CD14-positive monocyte (primary cell): ENCODE data around the gene TRAM2. TPM values are rescaled to one million over a fixed set of nuclear protein-coding genes. Genes with fewer than 3 reads are reported as not detected.

ENCODE experiments used
- DNase-seq, 3 donors: peaks; one replicate each; pipeline ENCODE4 v3.0.0-alpha.2; 2011 to 2022
- H2AFZ ChIP-seq: 2 replicates; pipeline ENCODE4 v1.6.0; 2012; ENCODE audit warnings: mild to moderate bottlenecking, low read depth, low read length, inconsistent platforms; ENCODE audit not compliant: insufficient read depth, poor library complexity, severe bottlenecking
- H3K27ac ChIP-seq, 2 donors: 1 replicate in 1 of 2; 2 replicates in 1 of 2; pipeline ENCODE4 v1.5.1; 2012 to 2013; ENCODE audit warnings: low read length in 2 of 2, control low read depth in 1 of 2, inconsistent platforms in 1 of 2, low read depth in 1 of 2, mild to moderate bottlenecking in 1 of 2
- H3K27me3 ChIP-seq, 2 donors: one replicate each; pipeline versions ENCODE4 v1.6.0 to v1.6.1; 2011 to 2013; ENCODE audit warnings: low read length in 2 of 2; ENCODE audit not compliant: control insufficient read depth in 2 of 2, insufficient read depth in 2 of 2
- H3K36me3 ChIP-seq, 2 donors: replicated peaks in 1 of 2; 1 replicate in 1 of 2; 2 replicates in 1 of 2; pipeline versions ENCODE4 v1.5.1 to v1.6.1; 2012 to 2013; ENCODE audit warnings: low read length in 2 of 2, control low read depth in 1 of 2, inconsistent platforms in 1 of 2, mild to moderate bottlenecking in 1 of 2; ENCODE audit not compliant: insufficient read depth in 2 of 2, control insufficient read depth in 1 of 2
- H3K4me1 ChIP-seq, 2 donors: 1 replicate in 1 of 2; 2 replicates in 1 of 2; pipeline versions ENCODE4 v1.5.1 to v1.6.1; 2012 to 2013; ENCODE audit warnings: low read length in 2 of 2, control low read depth in 1 of 2, inconsistent platforms in 1 of 2, mild to moderate bottlenecking in 1 of 2, moderate library complexity in 1 of 2; ENCODE audit not compliant: insufficient read depth in 2 of 2, control insufficient read depth in 1 of 2
- H3K4me2 ChIP-seq: replicated peaks from 2 replicates; pipeline ENCODE3; 2012; ENCODE audit warnings: low read length, moderate library complexity, mild to moderate bottlenecking; ENCODE audit not compliant: poor library complexity, severe bottlenecking; ENCODE audit errors: extremely low read depth
- H3K4me3 ChIP-seq, 3 experiments: fragments of 200-600 bp in 1 of 3; sonication (generic) in 1 of 3; replicated peaks in 1 of 3; 1 replicate in 2 of 3; 2 replicates in 1 of 3; pipeline ENCODE4 v1.5.1; 2011 to 2013; ENCODE audit warnings: low read length in 3 of 3, mild to moderate bottlenecking in 3 of 3, control low read depth in 2 of 3, low read depth in 2 of 3, inconsistent platforms in 1 of 3, moderate library complexity in 1 of 3
- H3K79me2 ChIP-seq: 2 replicates; pipeline ENCODE4 v1.6.0; 2012; ENCODE audit warnings: mild to moderate bottlenecking, control low read depth, inconsistent platforms, low read length, moderate library complexity; ENCODE audit not compliant: insufficient read depth
- H3K9ac ChIP-seq: 2 replicates; pipeline ENCODE4 v1.6.0; 2017; ENCODE audit warnings: low read length, mild to moderate bottlenecking; ENCODE audit not compliant: insufficient read depth, poor library complexity, severe bottlenecking
- H3K9me3 ChIP-seq, 2 donors: replicated peaks in 1 of 2; 1 replicate in 1 of 2; 2 replicates in 1 of 2; pipeline versions ENCODE4 v1.5.1 to v1.6.1; 2012 to 2013; ENCODE audit warnings: low read length in 2 of 2, control low read depth in 1 of 2; ENCODE audit not compliant: control insufficient read depth in 1 of 2, insufficient read depth in 1 of 2
- H4K20me1 ChIP-seq: 2 replicates; pipeline ENCODE4 v1.6.0; 2012; ENCODE audit warnings: mild to moderate bottlenecking, low read length, control low read depth, moderate library complexity; ENCODE audit not compliant: insufficient read depth
- H3K27ac Mint-ChIP-seq, 7 donors: one replicate each; pipeline ENCODE4 v1.8.0; 2020; ENCODE audit warnings: mild to moderate bottlenecking in 7 of 7, mixed read lengths in 7 of 7, moderate library complexity in 6 of 7, inconsistent platforms in 2 of 7
- H3K27me3 Mint-ChIP-seq, 3 donors: one replicate each; pipeline ENCODE4 v1.8.0; 2021 to 2022; ENCODE audit warnings: low read depth in 3 of 3, mild to moderate bottlenecking in 3 of 3, mixed read lengths in 3 of 3, moderate library complexity in 3 of 3, inconsistent platforms in 1 of 3
- H3K36me3 Mint-ChIP-seq, 2 donors: one replicate each; pipeline ENCODE4 v1.8.0; 2020; ENCODE audit warnings: mixed read lengths in 2 of 2, inconsistent platforms in 1 of 2, mild to moderate bottlenecking in 1 of 2
- H3K4me1 Mint-ChIP-seq: one replicate; pipeline ENCODE4 v1.8.0; 2020; ENCODE audit warnings: mild to moderate bottlenecking, mixed read lengths
- H3K4me3 Mint-ChIP-seq, 2 donors: one replicate each; pipeline ENCODE4 v1.8.0; 2020; ENCODE audit warnings: mild to moderate bottlenecking in 2 of 2, mixed read lengths in 2 of 2, moderate library complexity in 1 of 2
- H3K9me3 Mint-ChIP-seq, 7 donors: one replicate each; pipeline ENCODE4 v1.8.0; 2020 to 2022; ENCODE audit warnings: mixed read lengths in 7 of 7, mild to moderate bottlenecking in 6 of 7, moderate library complexity in 6 of 7, inconsistent platforms in 2 of 7
- CTCF ChIP-seq: fragments of 200-600 bp; IDR thresholded peaks from one replicate; pipeline ENCODE4 v1.8.0; 2022; ENCODE audit warnings: antibody characterized with exemption, mild to moderate bottlenecking
- WGBS: methylation state at CpG from one replicate; pipeline ENCODE4 v1.1.5; 2013; ENCODE audit warnings: missing lambda C conversion rate; ENCODE audit not compliant: insufficient coverage; 5-methylcytosine and 5-hydroxymethylcytosine counted together
- intact Hi-C, 2 donors: fragments of 100-400 bp; cut with micrococcal nuclease; formaldehyde crosslinking; loops; one replicate each; pipeline versions ENCODE4 v1.15.0 to v1.15.1; 2023
- polyA plus RNA-seq, 3 donors: library from polyadenylated mRNA; depleted of rRNA in 1 of 3; unstranded in 2 of 3; stranded (reverse) in 1 of 3; fragments of 300-500 nt in 2 of 3; fragments of >200 nt in 1 of 3; fragmentation: Illumina TruSeq in 2 of 3; gene quantifications; 1 replicate in 2 of 3; 2 replicates in 1 of 3; pipeline ENCODE4 v1.2.3, GENCODE V29; 2012 to 2021

TRAM2 gene
- polyA plus RNA-seq, 3 donors: 4.7 to 11.7 (median 5.9) TPM

- no peak for DNase-seq
- Mint-ChIP-seq H3K4me3 (no peak overlapping the region), H3K36me3 (peaks cover 32 to 33% of the 10 kb centered on the region in 2 donors), H3K27me3 (no peaks in the 10 kb centered on the region), H3K27ac (peak overlapping the region in 2 of 7 donors; percentile 14 to 21), H3K4me1 (peaks cover 27% of the 10 kb centered on the region), H3K9me3 (peaks cover 0 to 7% (median 5%) of the 10 kb centered on the region in 7 donors)
- Histone ChIP-seq H3K27ac (no peak overlapping the region), H3K4me2 (no peak overlapping the region), H3K9ac (no peak overlapping the region), H3K36me3 (peaks cover 17 to 31% of the 10 kb centered on the region in 2 donors), H3K4me1 (peaks cover 22 to 23% of the 10 kb centered on the region in 2 donors), H3K4me3 (no peak overlapping the region), H3K9me3 (peaks cover 0 to 4% of the 10 kb centered on the region in 2 donors), H3K79me2 (no peaks in the 10 kb centered on the region), H3K27me3 (no peaks in the 10 kb centered on the region), H2AFZ (no peak overlapping the region), H4K20me1 (no peaks in the 10 kb centered on the region)
- intact Hi-C loops: no loop called here
- TF ChIP-seq CTCF: no peak
- 100% methylated on average over 2 of the region's 11 CpGs for WGBS
Measured at GRCh38 chr6:52499681-52500236, 77.1 kb downstream of the TRAM2 start.

- H3K4me3 ChIP-seq: no peak overlapping the region
- H3K27ac Mint-ChIP-seq: no peak overlapping the region
- no peaks in the 10 kb centered on the region for H4K20me1 ChIP-seq
- no peaks in the 10 kb centered on the region for H3K9me3 ChIP-seq
- H3K36me3 ChIP-seq: peaks cover 17 to 31% of the 10 kb centered on the region in 2 donors
- no peaks in the 10 kb centered on the region for H3K27me3 Mint-ChIP-seq
- no peak overlapping the region for H3K9ac ChIP-seq
- H3K36me3 Mint-ChIP-seq: peaks cover 28 to 32% of the 10 kb centered on the region in 2 donors
- intact Hi-C loops: no loop called here
- H3K4me1 Mint-ChIP-seq: peaks cover 24% of the 10 kb centered on the region
- no peaks in the 10 kb centered on the region for H3K27me3 ChIP-seq
- TF ChIP-seq CTCF: no peak
- H3K27ac ChIP-seq: no peak overlapping the region
- H3K4me2 ChIP-seq: no peak overlapping the region
- no CpG with 5 or more reads among the region's 1 CpG for WGBS
- H3K4me1 ChIP-seq: peaks cover 14 to 16% of the 10 kb centered on the region in 2 donors
- no peaks in the 10 kb centered on the region for H3K79me2 ChIP-seq
- DNase-seq: no peak
- H2AFZ ChIP-seq: no peak overlapping the region
- H3K9me3 Mint-ChIP-seq: peaks cover 0 to 7% (median 6%) of the 10 kb centered on the region in 7 donors
- H3K4me3 Mint-ChIP-seq: no peak overlapping the region
Measured at GRCh38 chr6:52499026-52499425, 77.8 kb downstream of the TRAM2 start.
